H1 (cell line): ENCODE data around the gene ANXA8. TPM values are rescaled to one million over a fixed set of nuclear protein-coding genes. Genes with fewer than 3 reads are reported as not detected.

Source experiments
- CTCF ChIA-PET: fragments of 300-600 bp; sonication (Branson Sonifier 250); formaldehyde crosslinking; loops from one replicate; lab custom pipeline; 2021; ENCODE audit not compliant: partially characterized antibody; lab: Charles Lee
- POLR2A ChIA-PET: fragments of 300-600 bp; sonication (Branson Sonifier 250); formaldehyde crosslinking; loops from one replicate; lab custom pipeline; 2021; ENCODE audit warnings: inconsistent platforms; ENCODE audit not compliant: partially characterized antibody; lab: Charles Lee
- DNase-seq, 2 experiments: peaks; one replicate each; pipeline versions ENCODE4 v3.0.0 to v3.0.0-alpha.2; 2010 to 2022; ENCODE audit warnings: low spot score in 2 of 2, low read depth in 1 of 2, mixed read lengths in 1 of 2
- FAIRE-seq: peaks from 2 replicates; lab custom pipeline; 2011; peaks lifted over from hg19 to GRCh38; lab: Jason Lieb, UNC
- H2AFZ ChIP-seq: 2 replicates; pipeline ENCODE4 v1.8.1; 2012; ENCODE audit warnings: low read length, inconsistent platforms
- H2AK5ac ChIP-seq: 2 replicates; pipeline ENCODE4 v1.6.1; 2013; ENCODE audit warnings: low read depth, low read length
- H2BK120ac ChIP-seq: replicated peaks from 2 replicates; pipeline ENCODE3; 2013; ENCODE audit warnings: low read depth, low read length, inconsistent platforms
- H2BK12ac ChIP-seq: 2 replicates; pipeline ENCODE4 v1.6.1; 2013; ENCODE audit warnings: low read depth, low read length
- H2BK15ac ChIP-seq: 2 replicates; pipeline ENCODE4 v1.6.1; 2013; ENCODE audit warnings: low read length
- H2BK20ac ChIP-seq: 2 replicates; pipeline ENCODE4 v1.6.1; 2013; ENCODE audit warnings: low read length
- H2BK5ac ChIP-seq: 2 replicates; pipeline ENCODE4 v1.6.1; 2013; ENCODE audit warnings: low read depth, low read length
- H3K14ac ChIP-seq: 2 replicates; pipeline ENCODE4 v1.6.1; 2013; ENCODE audit warnings: inconsistent platforms; ENCODE audit not compliant: insufficient read length
- H3K18ac ChIP-seq: 2 replicates; pipeline ENCODE4 v1.6.1; 2013; ENCODE audit warnings: low read length; ENCODE audit errors: extremely low read depth
- H3K23ac ChIP-seq: 2 replicates; pipeline ENCODE4 v1.6.1; 2013; ENCODE audit warnings: inconsistent platforms; ENCODE audit not compliant: insufficient read length
- H3K23me2 ChIP-seq: 2 replicates; pipeline ENCODE4 v1.6.1; 2013; ENCODE audit warnings: low read depth, low read length
- H3K27ac ChIP-seq: 2 replicates; pipeline ENCODE4 v1.6.1; 2011; ENCODE audit warnings: low read depth, low read length, inconsistent platforms
- H3K27me3 ChIP-seq, 4 experiments: replicated peaks in 1 of 4; 1 replicate in 1 of 4; 2 replicates in 3 of 4; pipeline versions ENCODE4 v1.6.1 to v1.8.1; 2011 to 2013; ENCODE audit warnings: low read length in 3 of 4, mild to moderate bottlenecking in 3 of 4, inconsistent platforms in 2 of 4, mixed read lengths in 2 of 4, moderate library complexity in 1 of 4; ENCODE audit not compliant: control insufficient read depth in 3 of 4, insufficient read depth in 3 of 4; ENCODE audit errors: extremely low read depth in 1 of 4
- H3K36me3 ChIP-seq, 4 experiments: 2 replicates each; pipeline versions ENCODE4 v1.6.1 to v1.8.1; 2011 to 2013; ENCODE audit warnings: mild to moderate bottlenecking in 4 of 4, low read length in 3 of 4, moderate library complexity in 2 of 4, control low read depth in 1 of 4, inconsistent platforms in 1 of 4; ENCODE audit not compliant: insufficient read depth in 4 of 4, control insufficient read depth in 2 of 4
- H3K4ac ChIP-seq: replicated peaks from 2 replicates; pipeline ENCODE3; 2013; ENCODE audit warnings: low read length, low read depth, mixed read lengths, inconsistent platforms; ENCODE audit not compliant: insufficient read length
- H3K4me1 ChIP-seq, 4 experiments: replicated peaks in 1 of 4; 1 replicate in 1 of 4; 2 replicates in 3 of 4; pipeline versions ENCODE4 v1.6.1 to v1.8.1; 2011 to 2013; ENCODE audit warnings: low read length in 3 of 4, inconsistent platforms in 2 of 4, mixed read lengths in 1 of 4; ENCODE audit not compliant: insufficient read depth in 4 of 4, control insufficient read depth in 3 of 4
- H3K4me2 ChIP-seq, 2 experiments: 2 replicates each; pipeline versions ENCODE4 v1.6.1 to v1.8.1; 2011 to 2013; ENCODE audit warnings: low read depth in 2 of 2, low read length in 2 of 2, control low read depth in 1 of 2, inconsistent platforms in 1 of 2, mild to moderate bottlenecking in 1 of 2; ENCODE audit not compliant: insufficient read depth in 1 of 2
- H3K4me3 ChIP-seq, 4 experiments: fragments of 200-600, 300-600 bp in 1 of 4; sonication (generic), shearing (Covaris generic), sonication (Bioruptor Twin) in 1 of 4; 2 replicates each; pipeline versions ENCODE4 v1.5.1 to v1.8.1; 2011 to 2016; ENCODE audit warnings: low read length in 4 of 4, low read depth in 3 of 4, control low read depth in 2 of 4, inconsistent platforms in 2 of 4, mild to moderate bottlenecking in 2 of 4, mixed read lengths in 1 of 4, moderate library complexity in 1 of 4; ENCODE audit not compliant: insufficient read depth in 2 of 4; ENCODE audit errors: extremely low read depth in 1 of 4
- H3K56ac ChIP-seq: replicated peaks from 2 replicates; pipeline ENCODE3; 2013; ENCODE audit warnings: low read depth, mild to moderate bottlenecking, mixed read lengths, low read length, inconsistent platforms; ENCODE audit not compliant: insufficient read length
- H3K79me1 ChIP-seq: 2 replicates; pipeline ENCODE4 v1.6.1; 2013; ENCODE audit warnings: low read depth, low read length, control low read depth
- H3K79me2 ChIP-seq, 2 experiments: 2 replicates each; pipeline versions ENCODE4 v1.6.1 to v1.8.1; 2012 to 2013; ENCODE audit warnings: low read length in 2 of 2, mild to moderate bottlenecking in 2 of 2, inconsistent platforms in 1 of 2; ENCODE audit not compliant: insufficient read depth in 2 of 2, control insufficient read depth in 1 of 2
- H3K9ac ChIP-seq, 4 experiments: replicated peaks in 1 of 4; 1 replicate in 1 of 4; 2 replicates in 3 of 4; pipeline versions ENCODE4 v1.6.1 to v1.8.1; 2011 to 2013; ENCODE audit warnings: low read depth in 3 of 4, low read length in 3 of 4, control low read depth in 2 of 4, mild to moderate bottlenecking in 2 of 4, moderate library complexity in 2 of 4, inconsistent platforms in 1 of 4; ENCODE audit errors: extremely low read depth in 1 of 4
- H3K9me3 ChIP-seq, 2 experiments: 2 replicates each; pipeline versions ENCODE4 v1.6.1 to v1.8.1; 2012 to 2013; ENCODE audit warnings: mild to moderate bottlenecking in 2 of 2, moderate library complexity in 2 of 2, control low read depth in 1 of 2, inconsistent platforms in 1 of 2, low read depth in 1 of 2, low read length in 1 of 2, mixed read lengths in 1 of 2; ENCODE audit not compliant: insufficient read depth in 2 of 2
- H4K20me1 ChIP-seq, 2 experiments: replicated peaks in 1 of 2; 2 replicates each; pipeline versions ENCODE3 to v1.8.1; 2011 to 2013; ENCODE audit warnings: inconsistent platforms in 2 of 2, low read length in 2 of 2, mild to moderate bottlenecking in 1 of 2; ENCODE audit not compliant: insufficient read depth in 2 of 2, control insufficient read depth in 1 of 2
- H4K5ac ChIP-seq: 2 replicates; pipeline ENCODE4 v1.6.1; 2013; ENCODE audit warnings: low read length, low read depth, mixed read lengths, inconsistent platforms; ENCODE audit not compliant: insufficient read length
- H4K8ac ChIP-seq: 2 replicates; pipeline ENCODE4 v1.8.0; 2013; ENCODE audit warnings: mild to moderate bottlenecking, moderate library complexity, low read length, inconsistent platforms; ENCODE audit not compliant: insufficient read depth; ENCODE audit errors: extremely low read depth
- H4K91ac ChIP-seq: replicated peaks from 2 replicates; pipeline ENCODE3; 2013; ENCODE audit warnings: low read length, mixed read lengths, inconsistent platforms; ENCODE audit not compliant: insufficient read length
- FOSL1 ChIP-seq: IDR thresholded peaks from 2 replicates; pipeline ENCODE4 v1.6.1; 2011; ENCODE audit warnings: mild to moderate bottlenecking, low read depth, low read length, moderate library complexity; ENCODE audit not compliant: insufficient read depth
- GABPA ChIP-seq: IDR thresholded peaks from 2 replicates; pipeline ENCODE4 v1.6.1; 2011; ENCODE audit warnings: mild to moderate bottlenecking, low read length, moderate library complexity, borderline replicate concordance; ENCODE audit not compliant: insufficient read depth
- PHF8 ChIP-seq: fragments of 200-600 bp; sonication (generic); conservative IDR thresholded peaks from 2 replicates; pipeline ENCODE4 v1.7.1; 2012; ENCODE audit warnings: low read depth, mild to moderate bottlenecking, inconsistent platforms, low read length, moderate library complexity
- polyA plus RNA-seq, 7 experiments: library from polyadenylated mRNA; depleted of rRNA in 3 of 7; stranded (reverse) in 5 of 7; unstranded in 2 of 7; fragments of >200 nt in 5 of 7; fragments of 200-250 nt in 2 of 7; gene quantifications; 1 replicate in 5 of 7; 2 replicates in 1 of 7; 4 replicates in 1 of 7; pipeline versions ENCODE4 v1.2.1 to v1.2.3, GENCODE V29; 2011 to 2013; ENCODE audit warnings: missing spikeins in 2 of 7, mixed read lengths in 2 of 7
- total RNA-seq: library from RNA; stranded (reverse); fragmentation: NEBNext Ultra II Directional; extraction: Animal tissue kit (Norgen Biotek cat#: 25700); gene quantifications from 2 replicates; pipeline ENCODE4 v1.2.1, GENCODE V29; 2021

ANXA8 gene
- total and polyA plus RNA-seq, 2 of the 8 experiments (the other 6 are each of a cell fraction or from before 2014, with no cell fraction given): 0.15 TPM; not detected in 1

- DNase-seq: no peak
- H2BK120ac ChIP-seq: no peak overlapping the region
These were observed 48.8 kb downstream of the ANXA8 start for GRCh38 chr10:47435081-47435480.

More at GRCh38 chr10:47435081-47435480, 48.8 kb downstream of the ANXA8 start:
- H2BK5ac ChIP-seq: no peak overlapping the region
- no peak overlapping the region for H2BK20ac ChIP-seq
- no peaks in the 10 kb centered on the region for H3K27me3 ChIP-seq
- CTCF ChIA-PET: no interaction called here
- no peaks in the 10 kb centered on the region for H3K79me1 ChIP-seq
- no peaks in the 10 kb centered on the region for H3K79me2 ChIP-seq
- H3K14ac ChIP-seq: no peak overlapping the region
- H3K18ac ChIP-seq: no peak overlapping the region
- H2BK15ac ChIP-seq: no peak overlapping the region
- no peak overlapping the region for H4K8ac ChIP-seq
- no peak overlapping the region for H2AFZ ChIP-seq
- FAIRE-seq: no peak
- no peaks in the 10 kb centered on the region for H3K36me3 ChIP-seq
- no peak overlapping the region for H3K9ac ChIP-seq
- POLR2A ChIA-PET: no interaction called here
- H3K9me3 ChIP-seq: no peaks in the 10 kb centered on the region
- H3K4me1 ChIP-seq: no peaks in the 10 kb centered on the region
- no peaks in the 10 kb centered on the region for H4K20me1 ChIP-seq
- no peak overlapping the region for H2BK12ac ChIP-seq
- H3K23me2 ChIP-seq: no peaks in the 10 kb centered on the region
- H4K5ac ChIP-seq: no peak overlapping the region
- no peak overlapping the region for H2AK5ac ChIP-seq
- no peak overlapping the region for H4K91ac ChIP-seq
- no peak overlapping the region for H3K4me3 ChIP-seq
- no peak overlapping the region for H3K56ac ChIP-seq
- H3K4ac ChIP-seq: no peak overlapping the region
- H3K4me2 ChIP-seq: no peak overlapping the region
- H3K23ac ChIP-seq: no peak overlapping the region
- TF ChIP-seq GABPA (no peak), PHF8 (no peak), FOSL1 (no peak)
- H3K27ac ChIP-seq: no peak overlapping the region
